ENCODE measurements around the gene GCN1. TPM values are rescaled to one million over a fixed set of nuclear protein-coding genes. Genes with fewer than 3 reads are reported as not detected.

Gene GCN1
- polyA plus RNA-seq, 1 donor (not counting 4 experiments of a cell fraction or from before 2014, with no cell fraction given), result 34.1 TPM

DNA sequence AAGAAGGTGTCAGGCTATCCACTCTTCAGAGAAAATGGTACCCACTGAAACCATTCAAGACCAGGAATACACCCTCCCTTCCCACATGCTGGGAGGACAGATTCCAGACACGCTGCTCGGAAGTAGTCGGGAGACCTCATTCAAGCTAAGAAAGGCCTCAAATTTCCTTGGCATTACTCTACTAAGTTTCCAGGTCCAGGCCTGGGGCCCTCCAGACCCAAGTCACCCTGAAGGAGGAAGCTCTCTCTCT, 33.5 kb upstream of the GCN1 start:
- no peaks in the 10 kb centered on the region for H3K27me3 ChIP-seq (ENCODE audit: control insufficient read depth, extremely low read depth, insufficient read depth, low read length)
- no peaks in the 10 kb centered on the region for H3K9me1 ChIP-seq (ENCODE audit: control insufficient read depth, extremely low read depth, insufficient read depth, low read length)
- peak overlapping the region; percentile 98 for H3K27ac ChIP-seq (ENCODE audit: control insufficient read depth, insufficient read depth, low read length)
- peaks cover 84% of the 10 kb centered on the region for H3K79me2 ChIP-seq (ENCODE audit: control insufficient read depth, insufficient read depth, low read length)
- dilution Hi-C loops (cut with MboI; ENCODE audit: extremely low pct_ligation_motif_present, low sequenced_read_pairs), result no loop called here
- DNase-seq (ENCODE audit: low read depth, low spot score) (no peak), FAIRE-seq (no peak)
- peak overlapping the region in 1 of 3 experiments; percentile 21 for H3K4me3 ChIP-seq (ENCODE audit: control insufficient read depth in 2 of 3, extremely low read depth in 1 of 3, insufficient read depth in 2 of 3, low read depth in 1 of 3, low read length in 3 of 3)
- H2AFZ ChIP-seq (ENCODE audit: control insufficient read depth, low read length), result no peak overlapping the region
- peak overlapping the region; percentile 84 for H3K4me2 ChIP-seq (ENCODE audit: control insufficient read depth, extremely low read depth, insufficient read depth, low read depth, low read length)
- H3K4me1 ChIP-seq (ENCODE audit: control insufficient read depth, extremely low read depth, insufficient read depth, low read length), result peaks cover 86% of the 10 kb centered on the region
- H3K36me3 ChIP-seq (ENCODE audit: control insufficient read depth in 2 of 2, extremely low read depth in 1 of 2, insufficient read depth in 2 of 2, low read length in 2 of 2), result peaks cover 30 to 56% of the 10 kb centered on the region in 2 experiments
- H4K20me1 ChIP-seq (ENCODE audit: control insufficient read depth, extremely low read depth, insufficient read depth, low read length), result peaks cover 8% of the 10 kb centered on the region
- no peaks in the 10 kb centered on the region for H3K9me3 ChIP-seq (ENCODE audit: control insufficient read depth, low read depth, low read length)
- TF ChIP-seq EZH2 (IDR thresholded peaks at IDR 0.05; ENCODE audit: low read length), result no peak
- TF ChIP-seq, protein P1, sequence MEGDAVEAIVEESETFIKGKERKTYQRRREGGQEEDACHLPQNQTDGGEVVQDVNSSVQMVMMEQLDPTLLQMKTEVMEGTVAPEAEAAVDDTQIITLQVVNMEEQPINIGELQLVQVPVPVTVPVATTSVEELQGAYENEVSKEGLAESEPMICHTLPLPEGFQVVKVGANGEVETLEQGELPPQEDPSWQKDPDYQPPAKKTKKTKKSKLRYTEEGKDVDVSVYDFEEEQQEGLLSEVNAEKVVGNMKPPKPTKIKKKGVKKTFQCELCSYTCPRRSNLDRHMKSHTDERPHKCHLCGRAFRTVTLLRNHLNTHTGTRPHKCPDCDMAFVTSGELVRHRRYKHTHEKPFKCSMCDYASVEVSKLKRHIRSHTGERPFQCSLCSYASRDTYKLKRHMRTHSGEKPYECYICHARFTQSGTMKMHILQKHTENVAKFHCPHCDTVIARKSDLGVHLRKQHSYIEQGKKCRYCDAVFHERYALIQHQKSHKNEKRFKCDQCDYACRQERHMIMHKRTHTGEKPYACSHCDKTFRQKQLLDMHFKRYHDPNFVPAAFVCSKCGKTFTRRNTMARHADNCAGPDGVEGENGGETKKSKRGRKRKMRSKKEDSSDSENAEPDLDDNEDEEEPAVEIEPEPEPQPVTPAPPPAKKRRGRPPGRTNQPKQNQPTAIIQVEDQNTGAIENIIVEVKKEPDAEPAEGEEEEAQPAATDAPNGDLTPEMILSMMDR (optimal IDR thresholded peaks at IDR 0.05 in 1 of 3, IDR thresholded peaks at IDR 0.05 in 1 of 3, conservative IDR thresholded peaks at IDR 0.05 in 1 of 3; ENCODE audit: extremely low read depth in 1 of 3, insufficient read depth in 2 of 3, low read length in 3 of 3), result no peak
- peak overlapping the region; percentile 55 for H3K9ac ChIP-seq (ENCODE audit: control insufficient read depth, extremely low read depth, insufficient read depth, low read length)

DNA sequence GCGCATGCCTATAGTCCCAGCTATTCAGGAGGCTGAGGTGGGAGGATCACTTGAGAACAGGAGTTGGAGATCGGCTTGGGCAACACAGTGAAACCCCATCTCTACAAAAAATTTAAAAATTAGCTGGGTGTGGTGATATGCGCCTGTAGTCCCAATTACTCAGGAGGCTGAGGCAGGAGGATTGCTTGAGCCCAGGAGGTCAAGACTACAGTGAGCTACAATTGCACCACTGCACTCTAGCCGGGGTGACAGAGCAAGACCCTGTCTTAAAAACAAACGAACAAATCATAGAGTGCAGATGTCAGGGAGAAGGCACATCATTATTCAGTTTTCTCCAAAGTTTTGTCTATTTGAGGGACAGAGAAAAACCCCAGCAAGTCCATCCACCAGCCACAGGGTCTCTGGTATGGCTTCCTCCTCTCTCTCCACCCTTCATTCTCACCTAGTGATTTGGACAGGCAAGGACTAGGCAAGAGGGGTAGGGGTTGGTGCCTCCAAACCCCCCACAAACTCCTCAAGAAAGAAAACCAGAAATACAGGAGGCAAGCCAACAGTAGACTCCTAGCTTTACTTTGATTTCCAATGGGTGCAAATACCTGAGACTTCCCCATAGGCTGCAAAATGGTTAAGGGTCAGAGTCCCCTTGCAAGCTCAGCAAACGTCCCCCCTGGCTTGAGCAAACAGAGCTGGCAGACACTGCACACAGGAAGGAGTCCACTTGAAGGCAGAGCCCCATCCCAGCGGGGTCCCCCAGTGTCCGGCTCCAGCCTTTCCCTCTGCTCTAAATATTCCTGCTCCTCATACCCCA, 32.9 kb upstream of the GCN1 start:
- Histone ChIP-seq H3K79me2 (ENCODE audit: control insufficient read depth, insufficient read depth, low read length) (peaks cover 84% of the 10 kb centered on the region), H3K9me3 (ENCODE audit: control insufficient read depth, low read depth, low read length) (no peaks in the 10 kb centered on the region), H3K9ac (ENCODE audit: control insufficient read depth, extremely low read depth, insufficient read depth, low read length) (peak overlapping the region; percentile 55), H3K27ac (ENCODE audit: control insufficient read depth, insufficient read depth, low read length) (peak overlapping the region; percentile 98), H2AFZ (ENCODE audit: control insufficient read depth, low read length) (no peak overlapping the region), H4K20me1 (ENCODE audit: control insufficient read depth, extremely low read depth, insufficient read depth, low read length) (peaks cover 7% of the 10 kb centered on the region), H3K9me1 (ENCODE audit: control insufficient read depth, extremely low read depth, insufficient read depth, low read length) (no peaks in the 10 kb centered on the region), H3K4me3 (ENCODE audit: control insufficient read depth in 2 of 3, extremely low read depth in 1 of 3, insufficient read depth in 2 of 3, low read depth in 1 of 3, low read length in 3 of 3) (no peak overlapping the region), H3K4me1 (ENCODE audit: control insufficient read depth, extremely low read depth, insufficient read depth, low read length) (peaks cover 81% of the 10 kb centered on the region), H3K27me3 (ENCODE audit: control insufficient read depth, extremely low read depth, insufficient read depth, low read length) (no peaks in the 10 kb centered on the region), H3K36me3 (ENCODE audit: control insufficient read depth in 2 of 2, extremely low read depth in 1 of 2, insufficient read depth in 2 of 2, low read length in 2 of 2) (peaks cover 31 to 56% of the 10 kb centered on the region in 2 experiments), H3K4me2 (ENCODE audit: control insufficient read depth, extremely low read depth, insufficient read depth, low read depth, low read length) (peak overlapping the region; percentile 84)
- dilution Hi-C loops (cut with MboI; ENCODE audit: extremely low pct_ligation_motif_present, low sequenced_read_pairs), result no loop called here
- DNase-seq (ENCODE audit: low read depth, low spot score), result no peak
- no peak for FAIRE-seq
- TF ChIP-seq EZH2 (IDR thresholded peaks at IDR 0.05; ENCODE audit: low read length), result no peak
- TF ChIP-seq, protein P1 (optimal IDR thresholded peaks at IDR 0.05 in 1 of 3, IDR thresholded peaks at IDR 0.05 in 1 of 3, conservative IDR thresholded peaks at IDR 0.05 in 1 of 3; ENCODE audit: extremely low read depth in 1 of 3, insufficient read depth in 2 of 3, low read length in 3 of 3), result no peak
